Thyroid gland (tissue), 4 donors: Measurements from ENCODE around the gene SRSF6.

ENCODE experiments used
- CTCF ChIP-seq, 6 experiments: fragments of 200-600 bp in 3 of 6; fragments of 450-650 bp in 3 of 6; sonication (generic) in 3 of 6; IDR thresholded peaks; one replicate each; pipeline ENCODE4 v1.5.1; 2016 to 2019; ENCODE audit warnings: antibody characterized with exemption in 6 of 6, mild to moderate bottlenecking in 2 of 6, inconsistent platforms in 1 of 6, moderate library complexity in 1 of 6
- POLR2A ChIP-seq, 2 donors: fragments of 450-650 bp; IDR thresholded peaks; one replicate each; pipeline ENCODE4 v1.6.1; 2017; ENCODE audit warnings: antibody characterized with exemption in 2 of 2, mild to moderate bottlenecking in 2 of 2, moderate library complexity in 1 of 2

GRCh38 chr20:43446361-43446879 is 11.3 kb upstream of the SRSF6 start:
- TF ChIP-seq POLR2A (IDR thresholded peaks at IDR 0.05): no peak
- TF ChIP-seq CTCF (IDR thresholded peaks at IDR 0.05): no peak
